CD14-positive monocyte (primary cell): ENCODE results near the gene ACSS1. TPM values are rescaled to one million over a fixed set of nuclear protein-coding genes. Genes with fewer than 3 reads are reported as not detected.

Source experiments
- DNase-seq, 3 donors: peaks; one replicate each; pipeline ENCODE4 v3.0.0-alpha.2; 2011 to 2022
- H2AFZ ChIP-seq: 2 replicates; pipeline ENCODE4 v1.6.0; 2012; ENCODE audit warnings: mild to moderate bottlenecking, low read depth, low read length, inconsistent platforms; ENCODE audit not compliant: insufficient read depth, poor library complexity, severe bottlenecking
- H3K27ac ChIP-seq, 2 donors: 1 replicate in 1 of 2; 2 replicates in 1 of 2; pipeline ENCODE4 v1.5.1; 2012 to 2013; ENCODE audit warnings: low read length in 2 of 2, control low read depth in 1 of 2, inconsistent platforms in 1 of 2, low read depth in 1 of 2, mild to moderate bottlenecking in 1 of 2
- H3K27me3 ChIP-seq, 2 donors: one replicate each; pipeline versions ENCODE4 v1.6.0 to v1.6.1; 2011 to 2013; ENCODE audit warnings: low read length in 2 of 2; ENCODE audit not compliant: control insufficient read depth in 2 of 2, insufficient read depth in 2 of 2
- H3K36me3 ChIP-seq, 2 donors: replicated peaks in 1 of 2; 1 replicate in 1 of 2; 2 replicates in 1 of 2; pipeline versions ENCODE4 v1.5.1 to v1.6.1; 2012 to 2013; ENCODE audit warnings: low read length in 2 of 2, control low read depth in 1 of 2, inconsistent platforms in 1 of 2, mild to moderate bottlenecking in 1 of 2; ENCODE audit not compliant: insufficient read depth in 2 of 2, control insufficient read depth in 1 of 2
- H3K4me1 ChIP-seq, 2 donors: 1 replicate in 1 of 2; 2 replicates in 1 of 2; pipeline versions ENCODE4 v1.5.1 to v1.6.1; 2012 to 2013; ENCODE audit warnings: low read length in 2 of 2, control low read depth in 1 of 2, inconsistent platforms in 1 of 2, mild to moderate bottlenecking in 1 of 2, moderate library complexity in 1 of 2; ENCODE audit not compliant: insufficient read depth in 2 of 2, control insufficient read depth in 1 of 2
- H3K4me2 ChIP-seq: replicated peaks from 2 replicates; pipeline ENCODE3; 2012; ENCODE audit warnings: low read length, moderate library complexity, mild to moderate bottlenecking; ENCODE audit not compliant: poor library complexity, severe bottlenecking; ENCODE audit errors: extremely low read depth
- H3K4me3 ChIP-seq, 3 experiments: fragments of 200-600 bp in 1 of 3; sonication (generic) in 1 of 3; replicated peaks in 1 of 3; 1 replicate in 2 of 3; 2 replicates in 1 of 3; pipeline ENCODE4 v1.5.1; 2011 to 2013; ENCODE audit warnings: low read length in 3 of 3, mild to moderate bottlenecking in 3 of 3, control low read depth in 2 of 3, low read depth in 2 of 3, inconsistent platforms in 1 of 3, moderate library complexity in 1 of 3
- H3K79me2 ChIP-seq: 2 replicates; pipeline ENCODE4 v1.6.0; 2012; ENCODE audit warnings: mild to moderate bottlenecking, control low read depth, inconsistent platforms, low read length, moderate library complexity; ENCODE audit not compliant: insufficient read depth
- H3K9ac ChIP-seq: 2 replicates; pipeline ENCODE4 v1.6.0; 2017; ENCODE audit warnings: low read length, mild to moderate bottlenecking; ENCODE audit not compliant: insufficient read depth, poor library complexity, severe bottlenecking
- H3K9me3 ChIP-seq, 2 donors: replicated peaks in 1 of 2; 1 replicate in 1 of 2; 2 replicates in 1 of 2; pipeline versions ENCODE4 v1.5.1 to v1.6.1; 2012 to 2013; ENCODE audit warnings: low read length in 2 of 2, control low read depth in 1 of 2; ENCODE audit not compliant: control insufficient read depth in 1 of 2, insufficient read depth in 1 of 2
- H4K20me1 ChIP-seq: 2 replicates; pipeline ENCODE4 v1.6.0; 2012; ENCODE audit warnings: mild to moderate bottlenecking, low read length, control low read depth, moderate library complexity; ENCODE audit not compliant: insufficient read depth
- H3K27ac Mint-ChIP-seq, 7 donors: one replicate each; pipeline ENCODE4 v1.8.0; 2020; ENCODE audit warnings: mild to moderate bottlenecking in 7 of 7, mixed read lengths in 7 of 7, moderate library complexity in 6 of 7, inconsistent platforms in 2 of 7
- H3K27me3 Mint-ChIP-seq, 3 donors: one replicate each; pipeline ENCODE4 v1.8.0; 2021 to 2022; ENCODE audit warnings: low read depth in 3 of 3, mild to moderate bottlenecking in 3 of 3, mixed read lengths in 3 of 3, moderate library complexity in 3 of 3, inconsistent platforms in 1 of 3
- H3K36me3 Mint-ChIP-seq, 2 donors: one replicate each; pipeline ENCODE4 v1.8.0; 2020; ENCODE audit warnings: mixed read lengths in 2 of 2, inconsistent platforms in 1 of 2, mild to moderate bottlenecking in 1 of 2
- H3K4me1 Mint-ChIP-seq: one replicate; pipeline ENCODE4 v1.8.0; 2020; ENCODE audit warnings: mild to moderate bottlenecking, mixed read lengths
- H3K4me3 Mint-ChIP-seq, 2 donors: one replicate each; pipeline ENCODE4 v1.8.0; 2020; ENCODE audit warnings: mild to moderate bottlenecking in 2 of 2, mixed read lengths in 2 of 2, moderate library complexity in 1 of 2
- H3K9me3 Mint-ChIP-seq, 7 donors: one replicate each; pipeline ENCODE4 v1.8.0; 2020 to 2022; ENCODE audit warnings: mixed read lengths in 7 of 7, mild to moderate bottlenecking in 6 of 7, moderate library complexity in 6 of 7, inconsistent platforms in 2 of 7
- CTCF ChIP-seq: fragments of 200-600 bp; IDR thresholded peaks from one replicate; pipeline ENCODE4 v1.8.0; 2022; ENCODE audit warnings: antibody characterized with exemption, mild to moderate bottlenecking
- WGBS: methylation state at CpG from one replicate; pipeline ENCODE4 v1.1.5; 2013; ENCODE audit warnings: missing lambda C conversion rate; ENCODE audit not compliant: insufficient coverage; 5-methylcytosine and 5-hydroxymethylcytosine counted together
- intact Hi-C, 2 donors: fragments of 100-400 bp; cut with micrococcal nuclease; formaldehyde crosslinking; loops; one replicate each; pipeline versions ENCODE4 v1.15.0 to v1.15.1; 2023
- polyA plus RNA-seq, 3 donors: library from polyadenylated mRNA; depleted of rRNA in 1 of 3; unstranded in 2 of 3; stranded (reverse) in 1 of 3; fragments of 300-500 nt in 2 of 3; fragments of >200 nt in 1 of 3; fragmentation: Illumina TruSeq in 2 of 3; gene quantifications; 1 replicate in 2 of 3; 2 replicates in 1 of 3; pipeline ENCODE4 v1.2.3, GENCODE V29; 2012 to 2021

ACSS1 gene
- polyA plus RNA-seq, 3 donors, result 26.6 to 32.0 (median 27.6) TPM

GRCh38 chr20:25076201-25076600 lies 18.3 kb upstream of the ACSS1 start:
- Mint-ChIP-seq H3K4me1 (peaks cover 12% of the 10 kb centered on the region), H3K27ac (no peak overlapping the region), H3K4me3 (peak overlapping the region in 1 of 2 donors; percentile 26), H3K9me3 (peaks cover 0 to 9% (median 3%) of the 10 kb centered on the region in 7 donors), H3K36me3 (peaks cover 0 to 5% of the 10 kb centered on the region in 2 donors), H3K27me3 (peaks cover 59 to 75% (median 62%) of the 10 kb centered on the region in 3 donors)
- whole genome bisulfite sequencing, result 76% methylated on average over 2 of the region's 2 CpGs
- Histone ChIP-seq H3K4me3 (no peak overlapping the region), H2AFZ (no peak overlapping the region), H3K9me3 (peaks cover 0 to 12% of the 10 kb centered on the region in 2 donors), H3K36me3 (no peaks in the 10 kb centered on the region), H3K79me2 (no peaks in the 10 kb centered on the region), H4K20me1 (no peaks in the 10 kb centered on the region), H3K27me3 (peaks cover 59 to 77% of the 10 kb centered on the region in 2 donors), H3K27ac (no peak overlapping the region), H3K4me2 (no peak overlapping the region), H3K4me1 (peaks cover 11 to 15% of the 10 kb centered on the region in 2 donors), H3K9ac (no peak overlapping the region)
- TF ChIP-seq CTCF, result no peak
- no peak for DNase-seq
- intact Hi-C loops, result no loop called here

- Histone ChIP-seq H3K4me3 (no peak overlapping the region), H2AFZ (no peak overlapping the region), H3K4me1 (peaks cover 11 to 15% of the 10 kb centered on the region in 2 donors), H3K9ac (no peak overlapping the region), H3K27me3 (peaks cover 37 to 69% of the 10 kb centered on the region in 2 donors), H3K79me2 (no peaks in the 10 kb centered on the region), H3K9me3 (no peaks in the 10 kb centered on the region), H3K4me2 (no peak overlapping the region), H4K20me1 (no peaks in the 10 kb centered on the region), H3K36me3 (no peaks in the 10 kb centered on the region), H3K27ac (no peak overlapping the region)
- intact Hi-C loops, result no loop called here
- H3K4me3 Mint-ChIP-seq, result no peak overlapping the region
- no peak for TF ChIP-seq CTCF
- WGBS, result 92% methylated on average over 8 of the region's 9 CpGs
- H3K27ac Mint-ChIP-seq, result peak overlapping the region in 1 of 7 donors; percentile 49
- DNase-seq, result no peak
- H3K4me1 Mint-ChIP-seq, result peaks cover 12% of the 10 kb centered on the region
- H3K36me3 Mint-ChIP-seq, result peaks cover 0 to 2% of the 10 kb centered on the region in 2 donors
- H3K27me3 Mint-ChIP-seq, result peaks cover 47 to 65% (median 49%) of the 10 kb centered on the region in 3 donors
- H3K9me3 Mint-ChIP-seq, result peaks cover 0 to 2% (median 0%) of the 10 kb centered on the region in 7 donors
Observed at GRCh38 chr20:25073544-25073943, 15.6 kb upstream of the ACSS1 start.
